SK-N-SH treated with all-trans-retinoic acid at 6 μM for 48 hours (cell line): Measurements from ENCODE around the gene FRMD4A.

ENCODE experiments used
- ATAC-seq: fragments of 200-7000 bp; cut with Tn5 transposase; 3 replicates; pipeline ENCODE4 v1.9.1; 2020; ENCODE audit warnings: mild to moderate bottlenecking, moderate library complexity
- ARNTL ChIP-seq: fragments of 450-650 bp; formaldehyde crosslinking; IDR thresholded peaks from 2 replicates; pipeline ENCODE4 v1.5.0; 2020; ENCODE audit warnings: low read depth, mild to moderate bottlenecking, moderate library complexity, borderline replicate concordance
- BACH2 ChIP-seq: fragments of 250-450 bp; sonication (Bioruptor Pico); IDR thresholded peaks from 2 replicates; pipeline ENCODE4 v1.9.0; 2021; ENCODE audit warnings: mild to moderate bottlenecking, borderline replicate concordance
- CSDC2 ChIP-seq: fragments of 250-450 bp; sonication (Bioruptor Pico); IDR thresholded peaks from 2 replicates; pipeline ENCODE4 v1.5.0; 2020; ENCODE audit warnings: mild to moderate bottlenecking, moderate library complexity
- CSRNP3 ChIP-seq: fragments of 250-450 bp; sonication (Bioruptor Pico); IDR thresholded peaks from 2 replicates; pipeline ENCODE4 v1.5.1; 2021; ENCODE audit warnings: mild to moderate bottlenecking, moderate library complexity
- GLIS3 ChIP-seq: fragments of 250-450 bp; sonication (Bioruptor Pico); IDR thresholded peaks from 2 replicates; pipeline ENCODE4 v1.5.0; 2020; ENCODE audit warnings: mild to moderate bottlenecking, moderate library complexity
- ISL1 ChIP-seq: fragments of 250-450 bp; sonication (Bioruptor Pico); IDR thresholded peaks from 2 replicates; pipeline ENCODE4 v2.1.2; 2022; ENCODE audit warnings: mild to moderate bottlenecking, moderate library complexity
- OSR1 ChIP-seq: fragments of 250-450 bp; sonication (Bioruptor Pico); IDR thresholded peaks from 2 replicates; pipeline ENCODE4 v1.8.0; 2022; ENCODE audit warnings: moderate library complexity, mild to moderate bottlenecking, inconsistent platforms
- PATZ1 ChIP-seq: fragments of 250-450 bp; sonication (Bioruptor Pico); IDR thresholded peaks from 2 replicates; pipeline ENCODE4 v1.8.0; 2020; ENCODE audit warnings: mild to moderate bottlenecking, moderate library complexity, borderline replicate concordance
- PPARA ChIP-seq: fragments of 250-450 bp; sonication (Bioruptor Pico); IDR thresholded peaks from 2 replicates; pipeline ENCODE4 v1.5.0; 2020; ENCODE audit warnings: mild to moderate bottlenecking, borderline replicate concordance
- RARB ChIP-seq: fragments of 250-450 bp; sonication (Bioruptor Pico); IDR thresholded peaks from 2 replicates; pipeline ENCODE4 v1.8.0; 2021; ENCODE audit warnings: mild to moderate bottlenecking, moderate library complexity
- SNAI2 ChIP-seq: fragments of 250-450 bp; sonication (Bioruptor Pico); IDR thresholded peaks from 2 replicates; pipeline ENCODE4 v1.5.0; 2020; ENCODE audit warnings: mild to moderate bottlenecking, moderate library complexity
- TCF4 ChIP-seq: fragments of 250-450 bp; sonication (Bioruptor Pico); IDR thresholded peaks from 2 replicates; pipeline ENCODE4 v1.8.0; 2021; ENCODE audit warnings: mild to moderate bottlenecking, moderate library complexity, borderline replicate concordance
- TOX ChIP-seq: fragments of 250-450 bp; sonication (Bioruptor Pico); IDR thresholded peaks from 2 replicates; pipeline ENCODE4 v1.8.0; 2021; ENCODE audit warnings: mild to moderate bottlenecking, moderate library complexity, borderline replicate concordance
- TSHZ2 ChIP-seq: fragments of 250-450 bp; sonication (Bioruptor Pico); IDR thresholded peaks from 2 replicates; pipeline ENCODE4 v1.5.0; 2020; ENCODE audit warnings: mild to moderate bottlenecking, moderate library complexity
- ZC3H10 ChIP-seq: fragments of 250-450 bp; sonication (Bioruptor Pico); IDR thresholded peaks from 2 replicates; pipeline ENCODE4 v1.5.1; 2021; ENCODE audit warnings: mild to moderate bottlenecking, moderate library complexity
- ZFP3 ChIP-seq: fragments of 250-450 bp; sonication (Bioruptor Pico); IDR thresholded peaks from 2 replicates; pipeline ENCODE4 v1.5.0; 2020; ENCODE audit warnings: mild to moderate bottlenecking, moderate library complexity
- ZFP30 ChIP-seq: fragments of 450-650 bp; formaldehyde crosslinking; IDR thresholded peaks from 2 replicates; pipeline ENCODE4 v1.5.0; 2022; ENCODE audit warnings: mild to moderate bottlenecking, moderate library complexity
- ZNF565 ChIP-seq: fragments of 450-650 bp; formaldehyde crosslinking; conservative IDR thresholded peaks from 2 replicates; pipeline ENCODE4 v1.5.0; 2020; ENCODE audit warnings: low read depth, mild to moderate bottlenecking, moderate library complexity
- ZNF70 ChIP-seq: fragments of 450-650 bp; formaldehyde crosslinking; IDR thresholded peaks from 2 replicates; pipeline ENCODE4 v1.5.0; 2020; ENCODE audit warnings: mild to moderate bottlenecking, moderate library complexity
- ZNF8 ChIP-seq: fragments of 450-650 bp; formaldehyde crosslinking; IDR thresholded peaks from 2 replicates; pipeline ENCODE4 v1.5.0; 2020; ENCODE audit warnings: mild to moderate bottlenecking, moderate library complexity
- TF ChIP-seq, protein P1 (sequence below): fragments of 250-450 bp; sonication (Bioruptor Pico); IDR thresholded peaks from 2 replicates; pipeline ENCODE4 v1.5.1; 2020; ENCODE audit warnings: low read depth, mild to moderate bottlenecking, moderate library complexity

The FRMD4A gene

GRCh38 chr10:13718820-13719219 is 611.9 kb downstream of the FRMD4A start:
- TF ChIP-seq TSHZ2 (CRISPR knock-in tag) (no peak), TCF4 (CRISPR knock-in tag) (no peak), ZNF70 (CRISPR knock-in tag) (no peak), ZFP3 (no peak), TOX (no peak)
- TF ChIP-seq, all 23 proteins: peak for 0
- no peak for ATAC-seq

- peak; percentile 88 for ATAC-seq
- no peak for TF ChIP-seq BACH2
- no peak for TF ChIP-seq ZNF565 (CRISPR knock-in tag)
- no peak for TF ChIP-seq PATZ1 (CRISPR knock-in tag)
- TF ChIP-seq GLIS3: no peak
- TF ChIP-seq ZFP3: peak; percentile 44
- TF ChIP-seq TSHZ2 (CRISPR knock-in tag): no peak
- no peak for TF ChIP-seq SNAI2 (CRISPR knock-in tag)
- TF ChIP-seq RARB (CRISPR knock-in tag): 0 out of 2 replicates have a peak, but pooled peaks have one; percentile 5
- no peak for TF ChIP-seq ZC3H10 (CRISPR knock-in tag)
- TF ChIP-seq OSR1: no peak
- TF ChIP-seq TCF4 (CRISPR knock-in tag): no peak
These were observed 612.6 kb downstream of the FRMD4A start for GRCh38 chr10:13717936-13718772.

GRCh38 chr10:13717571-13717935 is 613.2 kb downstream of the FRMD4A start:
- no peak for TF ChIP-seq OSR1
- no peak for TF ChIP-seq TOX
- no peak for TF ChIP-seq BACH2
- TF ChIP-seq ZFP30 (CRISPR knock-in tag): no peak
- TF ChIP-seq, protein P1, sequence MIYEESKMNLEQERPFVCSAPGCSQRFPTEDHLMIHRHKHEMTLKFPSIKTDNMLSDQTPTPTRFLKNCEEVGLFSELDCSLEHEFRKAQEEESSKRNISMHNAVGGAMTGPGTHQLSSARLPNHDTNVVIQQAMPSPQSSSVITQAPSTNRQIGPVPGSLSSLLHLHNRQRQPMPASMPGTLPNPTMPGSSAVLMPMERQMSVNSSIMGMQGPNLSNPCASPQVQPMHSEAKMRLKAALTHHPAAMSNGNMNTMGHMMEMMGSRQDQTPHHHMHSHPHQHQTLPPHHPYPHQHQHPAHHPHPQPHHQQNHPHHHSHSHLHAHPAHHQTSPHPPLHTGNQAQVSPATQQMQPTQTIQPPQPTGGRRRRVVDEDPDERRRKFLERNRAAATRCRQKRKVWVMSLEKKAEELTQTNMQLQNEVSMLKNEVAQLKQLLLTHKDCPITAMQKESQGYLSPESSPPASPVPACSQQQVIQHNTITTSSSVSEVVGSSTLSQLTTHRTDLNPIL: no peak
- TF ChIP-seq PPARA (CRISPR knock-in tag): no peak
- no peak for TF ChIP-seq ISL1 (CRISPR knock-in tag)
- TF ChIP-seq ARNTL (CRISPR knock-in tag): no peak
- TF ChIP-seq CSDC2: no peak
- no peak for TF ChIP-seq PATZ1 (CRISPR knock-in tag)
- no peak for TF ChIP-seq SNAI2 (CRISPR knock-in tag)
- no peak for TF ChIP-seq CSRNP3
- no peak for TF ChIP-seq ZNF70 (CRISPR knock-in tag)
- no peak for TF ChIP-seq ZNF8
- TF ChIP-seq, all 23 proteins: peak for 0
- no peak for ATAC-seq
